Activated T-cell treated with anti-CD3 and anti-CD28 coated beads for 24 hours (primary cell): ENCODE data around the gene MPL.

Experiments used
- DNase-seq: peaks from one replicate; pipeline ENCODE4 v3.0.0-alpha.2; 2020; ENCODE audit warnings: low read depth

MPL gene

DNA sequence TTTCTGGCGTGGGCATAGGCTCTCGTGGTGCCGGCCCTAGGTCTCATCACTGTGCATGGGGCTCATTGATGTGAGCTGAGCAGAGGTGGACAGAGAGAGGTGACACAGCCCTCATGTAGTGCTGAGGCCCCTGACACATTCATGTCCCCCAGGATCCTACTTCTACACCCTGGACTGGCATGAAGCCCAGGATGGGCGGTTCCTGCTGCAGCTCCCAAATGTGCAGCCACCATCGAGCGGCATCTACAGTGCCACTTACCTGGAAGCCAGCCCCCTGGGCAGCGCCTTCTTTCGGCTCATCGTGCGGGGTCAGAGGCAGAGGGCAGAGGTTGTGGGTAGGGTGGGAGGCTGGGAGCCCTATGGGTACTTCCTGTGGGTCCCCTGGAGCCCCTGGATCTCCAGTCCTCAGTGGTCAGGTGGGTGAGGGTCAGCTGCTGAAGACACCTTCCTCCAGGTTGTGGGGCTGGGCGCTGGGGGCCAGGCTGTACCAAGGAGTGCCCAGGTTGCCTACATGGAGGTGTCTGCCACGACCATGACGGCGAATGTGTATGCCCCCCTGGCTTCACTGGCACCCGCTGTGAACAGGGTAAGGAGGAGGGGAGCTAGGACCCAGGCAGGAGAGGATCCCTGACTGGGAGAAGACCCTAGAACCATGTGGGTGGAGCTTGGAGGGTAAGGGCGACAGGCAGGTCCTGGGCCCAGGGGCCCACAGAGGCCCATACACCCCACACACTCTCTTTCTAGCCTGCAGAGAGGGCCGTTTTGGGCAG, 30.7 kb upstream of the MPL start:
- no peak for DNase-seq

DNA sequence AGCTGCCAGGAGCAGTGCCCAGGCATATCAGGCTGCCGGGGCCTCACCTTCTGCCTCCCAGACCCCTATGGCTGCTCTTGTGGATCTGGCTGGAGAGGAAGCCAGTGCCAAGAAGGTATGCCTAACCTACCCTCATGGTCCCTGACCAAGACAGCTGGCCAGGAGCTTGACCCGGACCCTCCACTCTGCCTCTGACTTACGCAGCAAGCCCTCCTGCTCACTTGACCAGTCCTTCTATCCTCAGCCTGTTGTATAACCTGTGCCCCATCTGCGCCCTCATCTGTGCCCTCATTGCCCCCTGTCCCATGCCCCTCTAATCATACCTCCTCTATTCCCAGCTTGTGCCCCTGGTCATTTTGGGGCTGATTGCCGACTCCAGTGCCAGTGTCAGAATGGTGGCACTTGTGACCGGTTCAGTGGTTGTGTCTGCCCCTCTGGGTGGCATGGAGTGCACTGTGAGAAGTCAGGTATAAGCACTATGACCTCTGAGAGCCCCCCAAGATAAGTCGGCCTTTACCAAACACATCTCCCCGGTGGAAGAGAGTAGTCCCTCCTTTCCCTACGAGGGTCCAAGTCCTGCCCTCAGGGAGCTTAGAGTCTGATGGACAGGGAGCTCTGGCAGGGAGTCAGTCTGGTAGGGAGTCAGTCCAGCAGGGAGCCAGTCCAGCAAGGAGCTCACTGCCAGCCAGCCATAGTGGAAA, 30.0 kb upstream of the MPL start:
- DNase-seq, result no peak

DNA sequence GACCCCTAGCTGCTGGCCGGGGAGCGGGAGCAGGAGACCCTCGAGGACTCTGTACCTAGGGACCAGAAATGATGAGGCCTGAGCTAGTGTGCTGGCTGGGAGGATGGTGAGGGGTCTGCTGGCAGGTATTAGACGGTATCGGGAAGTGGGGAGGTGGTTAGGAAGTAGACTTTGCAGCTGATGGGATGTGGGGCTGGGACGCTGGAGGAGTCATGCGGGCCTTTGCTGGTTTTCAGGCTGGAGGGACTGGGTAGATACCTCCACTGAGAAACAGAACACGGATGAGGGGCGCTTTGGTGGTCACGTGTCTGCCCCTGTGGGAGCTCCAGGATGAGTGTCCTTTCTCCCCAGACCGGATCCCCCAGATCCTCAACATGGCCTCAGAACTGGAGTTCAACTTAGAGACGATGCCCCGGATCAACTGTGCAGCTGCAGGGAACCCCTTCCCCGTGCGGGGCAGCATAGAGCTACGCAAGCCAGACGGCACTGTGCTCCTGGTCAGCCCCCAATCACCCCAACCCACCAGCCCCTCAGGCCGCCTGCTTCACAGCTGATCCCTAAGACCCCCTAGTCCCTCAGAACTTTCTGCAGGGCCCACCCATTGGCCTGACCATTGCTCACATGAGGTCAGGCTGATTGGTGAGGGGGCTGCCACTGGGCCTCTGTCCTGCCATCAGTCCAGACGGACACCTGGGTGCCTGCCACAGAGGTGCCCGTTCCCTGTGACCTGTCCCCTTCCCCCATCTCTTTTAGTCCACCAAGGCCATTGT, 28.8 kb upstream of the MPL start:
- no peak for DNase-seq

DNA sequence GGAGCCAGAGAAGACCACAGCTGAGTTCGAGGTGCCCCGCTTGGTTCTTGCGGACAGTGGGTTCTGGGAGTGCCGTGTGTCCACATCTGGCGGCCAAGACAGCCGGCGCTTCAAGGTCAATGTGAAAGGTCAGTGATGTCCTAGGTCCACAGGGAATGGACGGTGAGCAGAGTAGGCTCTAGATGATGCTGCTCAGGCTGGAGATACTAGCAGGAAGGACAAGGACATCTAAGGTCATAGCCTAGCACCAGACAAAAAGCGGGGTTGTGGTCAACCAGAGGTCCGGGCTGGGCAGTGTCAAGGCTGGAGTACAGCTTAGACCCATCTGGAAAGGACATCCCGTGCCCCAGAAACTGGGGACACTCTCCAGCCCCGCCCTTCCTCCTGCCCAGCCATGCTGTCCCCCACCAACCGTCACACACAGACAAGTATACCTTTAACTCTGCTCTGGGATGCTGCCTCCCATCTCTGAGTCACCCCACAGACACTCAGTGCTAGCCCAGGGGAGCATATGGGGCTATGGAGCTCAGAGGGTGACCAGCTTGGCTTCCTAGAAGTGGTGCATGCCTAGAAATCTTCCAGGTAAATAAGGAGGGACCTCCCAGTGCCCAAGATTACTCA, 28.1 kb upstream of the MPL start:
- DNase-seq, result no peak

DNA sequence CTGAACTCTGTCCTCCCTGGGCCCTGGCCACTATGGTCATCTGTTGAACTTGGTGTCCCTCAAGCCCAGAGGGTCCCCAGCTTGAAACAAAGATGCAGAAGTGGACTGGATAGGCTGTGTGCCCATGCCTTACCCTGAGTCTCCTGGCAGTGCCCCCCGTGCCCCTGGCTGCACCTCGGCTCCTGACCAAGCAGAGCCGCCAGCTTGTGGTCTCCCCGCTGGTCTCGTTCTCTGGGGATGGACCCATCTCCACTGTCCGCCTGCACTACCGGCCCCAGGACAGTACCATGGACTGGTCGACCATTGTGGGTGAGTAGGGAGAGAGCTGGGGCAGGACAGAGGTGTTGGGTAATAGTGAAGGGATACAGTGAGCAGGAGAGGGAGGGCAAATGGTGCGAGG, 26.1 kb upstream of the MPL start:
- no peak for DNase-seq

DNA sequence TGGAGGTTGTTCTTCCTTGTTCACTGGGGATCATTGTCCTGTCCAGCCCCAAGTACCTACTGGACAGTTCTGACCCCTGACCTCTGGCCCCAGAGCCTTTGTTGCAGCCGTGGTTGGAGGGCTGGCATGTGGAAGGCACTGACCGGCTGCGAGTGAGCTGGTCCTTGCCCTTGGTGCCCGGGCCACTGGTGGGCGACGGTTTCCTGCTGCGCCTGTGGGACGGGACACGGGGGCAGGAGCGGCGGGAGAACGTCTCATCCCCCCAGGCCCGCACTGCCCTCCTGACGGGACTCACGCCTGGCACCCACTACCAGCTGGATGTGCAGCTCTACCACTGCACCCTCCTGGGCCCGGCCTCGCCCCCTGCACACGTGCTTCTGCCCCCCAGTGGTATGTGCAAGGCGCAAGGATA, 25.4 kb upstream of the MPL start:
- DNase-seq, result no peak

DNA sequence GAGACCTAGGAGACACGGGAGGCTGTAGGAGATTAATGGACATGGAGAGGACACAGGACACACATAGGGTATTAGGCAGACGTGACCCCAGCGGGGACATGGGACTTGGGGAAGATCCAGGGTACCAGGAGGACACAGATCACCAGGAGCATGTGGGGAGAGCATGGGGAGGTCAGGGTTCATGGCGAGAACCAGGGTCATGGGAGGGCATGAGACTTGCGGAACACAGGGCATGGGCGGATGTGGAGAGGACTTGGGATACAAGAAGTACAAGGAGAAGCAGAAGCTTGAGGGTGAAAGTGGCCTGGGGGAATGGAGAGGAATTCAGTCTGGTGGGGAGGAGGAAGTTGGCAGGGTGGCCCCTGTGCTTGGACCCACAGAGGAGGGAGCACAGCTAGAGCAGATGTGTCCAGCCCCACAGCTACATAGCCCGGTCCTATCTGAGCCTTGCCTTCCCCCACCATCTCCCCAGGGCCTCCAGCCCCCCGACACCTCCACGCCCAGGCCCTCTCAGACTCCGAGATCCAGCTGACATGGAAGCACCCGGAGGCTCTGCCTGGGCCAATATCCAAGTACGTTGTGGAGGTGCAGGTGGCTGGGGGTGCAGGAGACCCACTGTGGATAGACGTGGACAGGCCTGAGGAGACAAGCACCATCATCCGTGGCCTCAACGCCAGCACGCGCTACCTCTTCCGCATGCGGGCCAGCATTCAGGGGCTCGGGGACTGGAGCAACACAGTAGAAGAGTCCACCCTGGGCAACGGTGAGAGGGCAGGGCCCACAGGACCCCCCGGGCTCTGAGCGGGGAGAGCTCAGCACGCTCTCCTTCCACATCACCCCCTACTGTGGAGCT, 24.7 kb upstream of the MPL start:
- no peak for DNase-seq

DNA sequence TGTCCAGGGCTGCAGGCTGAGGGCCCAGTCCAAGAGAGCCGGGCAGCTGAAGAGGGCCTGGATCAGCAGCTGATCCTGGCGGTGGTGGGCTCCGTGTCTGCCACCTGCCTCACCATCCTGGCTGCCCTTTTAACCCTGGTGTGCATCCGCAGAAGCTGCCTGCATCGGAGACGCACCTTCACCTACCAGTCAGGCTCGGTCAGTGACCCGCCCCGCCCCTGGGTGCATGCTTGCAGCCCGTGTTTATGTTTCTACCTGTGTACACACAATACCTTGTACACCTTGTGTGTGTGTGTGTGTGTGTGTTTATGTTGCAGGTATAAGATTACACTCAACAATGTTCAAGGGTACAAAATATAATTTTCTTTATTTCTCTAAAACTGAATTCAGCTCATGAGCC, 23.8 kb upstream of the MPL start:
- DNase-seq, result no peak

DNA sequence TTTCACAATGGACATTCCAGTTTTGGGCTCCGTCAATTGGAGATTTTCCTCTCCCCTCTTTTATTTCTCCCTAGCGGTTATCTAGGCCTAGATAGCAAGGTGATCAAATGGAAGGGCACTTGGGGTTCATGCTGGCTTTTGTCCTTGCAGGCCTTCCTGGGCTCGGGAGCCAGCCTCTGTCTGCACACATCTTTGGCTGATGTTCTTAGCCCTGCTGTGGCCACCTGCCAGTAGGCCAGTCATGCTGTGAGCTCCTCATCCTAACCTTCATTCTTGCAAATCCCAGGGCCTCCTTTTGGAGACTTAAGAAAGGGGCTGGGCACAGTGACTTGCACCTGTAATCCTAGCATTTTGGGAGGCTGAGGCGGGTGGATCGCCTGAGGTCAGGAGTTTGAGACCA, 23.4 kb upstream of the MPL start:
- no peak for DNase-seq

DNA sequence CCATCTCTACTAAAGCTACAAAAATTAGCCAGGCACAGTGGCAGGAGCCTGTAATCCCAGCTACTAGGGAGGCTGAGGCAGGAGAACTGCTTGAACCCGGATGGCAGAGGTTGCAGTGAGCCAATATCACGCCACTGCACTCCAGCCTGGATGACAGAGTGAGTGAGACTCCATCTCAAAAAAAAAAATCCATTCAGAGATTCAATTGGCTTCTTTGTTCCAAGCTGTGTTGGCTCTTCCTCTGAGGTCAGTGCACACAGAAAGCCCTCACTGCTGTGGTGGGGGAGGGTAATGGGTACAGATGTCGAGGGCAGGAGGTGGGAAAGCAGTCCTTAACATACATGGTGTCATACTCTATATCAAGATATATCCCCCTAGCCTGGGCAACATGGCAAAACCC, 22.1 kb upstream of the MPL start:
- no peak for DNase-seq

DNA sequence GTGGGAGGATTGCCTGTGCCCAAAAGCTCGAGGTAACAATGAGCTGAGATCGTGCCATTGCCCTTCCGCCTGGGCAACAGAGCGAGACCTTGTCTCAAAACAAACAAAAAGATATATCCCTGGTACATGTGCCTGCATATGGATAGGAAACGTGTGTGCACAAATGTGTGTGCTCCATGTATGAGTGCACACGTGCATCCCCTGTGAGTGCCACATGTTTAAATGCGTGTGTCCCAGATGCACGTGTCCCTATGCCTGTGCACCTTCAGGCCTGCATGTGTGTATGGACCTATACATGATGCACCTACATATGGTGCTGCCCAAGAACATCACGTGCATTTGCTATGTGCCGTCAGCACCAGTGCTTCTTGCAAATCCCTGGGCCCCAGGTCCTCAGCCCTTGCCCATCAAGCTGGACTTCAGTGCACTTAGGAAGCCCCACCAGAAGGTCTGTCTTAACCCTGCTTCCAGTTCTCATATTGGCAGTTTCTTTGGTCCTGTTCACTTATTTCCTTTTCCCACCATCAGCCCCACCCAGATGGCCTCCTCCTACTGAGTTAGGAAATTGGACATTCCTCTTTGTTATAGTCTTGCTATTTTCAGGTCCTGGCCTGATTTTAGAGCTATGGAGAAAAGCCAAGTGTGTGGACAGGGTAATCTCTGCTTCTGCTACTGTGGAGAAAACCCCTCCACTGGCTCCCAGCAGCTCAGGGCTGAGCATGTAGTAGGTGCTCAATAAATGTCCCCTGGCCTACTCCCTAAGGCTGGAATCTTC, 21.5 kb upstream of the MPL start:
- DNase-seq, result no peak

DNA sequence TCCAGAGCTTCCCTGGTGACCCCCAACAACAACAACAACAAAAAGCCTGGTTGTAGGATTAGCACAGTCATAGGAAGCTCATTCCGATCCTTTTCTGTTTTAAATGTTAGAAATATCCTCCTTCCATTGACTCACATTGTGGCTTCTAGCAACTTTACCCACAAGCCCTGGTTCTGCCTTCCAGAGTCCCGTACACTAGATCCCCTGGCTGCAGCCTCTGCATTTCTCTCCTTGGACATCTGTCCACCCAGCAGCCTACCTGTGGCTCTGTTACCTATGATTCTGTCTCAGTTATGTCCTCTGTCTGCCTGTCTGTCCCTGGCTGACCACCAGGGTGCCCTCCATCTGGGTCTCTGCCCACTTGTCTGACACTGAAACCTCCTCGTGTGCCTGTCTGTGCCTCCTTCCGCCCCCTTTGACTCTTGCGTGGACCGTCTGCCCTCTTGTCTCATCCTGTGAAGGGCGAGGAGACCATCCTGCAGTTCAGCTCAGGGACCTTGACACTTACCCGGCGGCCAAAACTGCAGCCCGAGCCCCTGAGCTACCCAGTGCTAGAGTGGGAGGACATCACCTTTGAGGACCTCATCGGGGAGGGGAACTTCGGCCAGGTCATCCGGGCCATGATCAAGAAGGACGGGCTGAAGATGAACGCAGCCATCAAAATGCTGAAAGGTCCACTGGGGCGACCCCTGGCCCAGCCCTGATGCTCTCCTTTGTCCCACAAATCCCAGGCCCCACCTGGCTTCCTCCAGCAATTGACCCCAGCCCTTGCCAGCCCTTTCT, 20.7 kb upstream of the MPL start:
- DNase-seq, result no peak

DNA sequence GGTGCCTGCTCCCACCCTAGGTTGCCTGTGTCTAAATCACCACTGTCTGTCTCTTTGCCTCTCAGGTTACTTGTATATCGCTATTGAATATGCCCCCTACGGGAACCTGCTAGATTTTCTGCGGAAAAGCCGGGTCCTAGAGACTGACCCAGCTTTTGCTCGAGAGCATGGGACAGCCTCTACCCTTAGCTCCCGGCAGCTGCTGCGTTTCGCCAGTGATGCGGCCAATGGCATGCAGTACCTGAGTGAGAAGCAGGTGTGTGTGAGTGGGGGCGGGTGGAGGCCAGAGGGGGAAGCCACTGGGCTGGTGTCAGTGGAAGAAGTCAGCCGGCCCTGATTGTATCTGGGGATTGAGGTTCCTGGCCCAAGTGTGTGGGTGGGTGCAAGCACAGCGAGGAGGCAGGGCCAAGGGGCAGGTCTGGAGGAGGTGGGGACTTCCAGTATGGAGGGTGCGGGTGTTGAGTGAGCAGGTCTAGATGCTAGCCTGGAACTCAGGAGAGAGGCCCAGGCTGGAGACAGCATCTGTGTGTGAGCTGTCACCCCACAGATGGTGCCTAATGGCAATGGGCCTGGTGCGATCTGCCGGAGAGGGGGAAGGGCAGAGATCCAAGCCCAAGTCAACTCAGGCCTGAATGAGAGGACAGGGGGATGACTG, 19.7 kb upstream of the MPL start:
- DNase-seq, result no peak

DNA sequence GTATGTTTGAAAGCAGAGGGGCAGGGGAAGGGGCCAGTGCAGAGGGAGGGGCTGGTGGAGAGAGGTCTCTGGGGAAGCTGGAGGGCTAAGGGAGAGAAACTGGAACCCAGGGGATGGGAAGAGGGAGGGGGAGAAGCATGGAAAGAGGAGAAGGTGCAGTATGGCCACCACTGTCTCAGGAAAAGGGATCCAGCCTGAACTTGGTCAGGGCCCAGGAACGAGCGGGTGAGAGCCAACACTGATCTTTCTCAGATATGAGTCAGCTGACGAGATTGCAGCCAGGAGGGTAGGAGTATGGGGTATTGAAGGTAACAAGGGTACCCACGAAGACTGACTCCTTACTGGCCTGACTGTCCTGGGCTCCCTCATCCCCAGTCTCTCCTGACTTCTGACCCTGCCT, 18.8 kb upstream of the MPL start:
- DNase-seq, result no peak

DNA sequence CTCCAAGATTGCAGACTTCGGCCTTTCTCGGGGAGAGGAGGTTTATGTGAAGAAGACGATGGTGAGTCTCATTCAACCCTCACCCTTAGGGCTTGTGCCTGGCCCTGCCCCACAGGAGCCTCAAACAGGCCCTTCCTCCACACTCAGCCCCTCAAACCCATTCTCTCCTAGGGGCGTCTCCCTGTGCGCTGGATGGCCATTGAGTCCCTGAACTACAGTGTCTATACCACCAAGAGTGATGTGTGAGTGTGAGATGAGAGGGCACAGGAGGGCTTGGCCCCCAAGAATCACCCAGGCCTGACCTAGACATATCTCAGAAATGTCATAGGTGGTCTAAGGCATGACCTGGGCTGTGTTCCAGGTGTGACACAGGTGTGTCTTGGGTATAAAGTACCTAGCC, 18.3 kb upstream of the MPL start:
- DNase-seq, result no peak

DNA sequence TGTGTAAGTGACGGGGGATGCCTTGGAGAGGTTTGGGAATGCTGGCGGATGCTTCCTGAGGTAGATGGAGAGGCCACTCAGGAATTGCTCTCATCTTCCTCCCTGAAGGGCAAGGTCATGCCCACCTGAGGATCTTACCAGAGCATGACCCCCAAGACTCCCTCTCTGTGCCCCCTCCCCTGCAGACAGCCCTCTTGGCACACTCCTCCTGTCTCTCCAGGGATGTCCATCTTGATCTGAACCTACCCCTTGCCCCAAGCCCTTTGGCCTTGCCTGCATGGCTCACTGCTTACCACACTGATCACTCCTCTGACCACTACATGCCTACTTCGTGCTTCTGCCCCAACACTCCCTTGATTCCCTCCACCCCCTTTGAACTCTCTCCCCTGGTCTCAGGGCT, 17.9 kb upstream of the MPL start:
- no peak for DNase-seq

DNA sequence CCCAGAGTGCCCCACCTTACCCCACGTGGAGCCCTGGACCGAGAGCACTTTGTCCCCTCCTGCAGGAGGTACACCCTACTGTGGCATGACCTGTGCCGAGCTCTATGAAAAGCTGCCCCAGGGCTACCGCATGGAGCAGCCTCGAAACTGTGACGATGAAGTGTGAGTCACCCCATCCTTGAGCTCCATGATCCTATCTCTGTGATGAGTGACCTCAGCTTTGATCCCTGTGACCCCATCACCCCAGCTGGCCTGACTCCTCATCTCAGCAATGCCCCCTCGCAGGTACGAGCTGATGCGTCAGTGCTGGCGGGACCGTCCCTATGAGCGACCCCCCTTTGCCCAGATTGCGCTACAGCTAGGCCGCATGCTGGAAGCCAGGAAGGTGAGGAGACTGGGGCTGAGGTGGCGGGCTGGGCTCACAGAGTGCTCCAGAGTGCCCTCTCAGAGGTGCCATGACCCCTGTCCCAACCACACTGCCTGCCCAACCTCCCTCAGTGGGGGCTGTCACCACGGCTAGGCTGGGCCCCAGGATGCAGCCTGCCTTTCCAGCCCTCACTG, 16.2 kb upstream of the MPL start:
- no peak for DNase-seq

DNA sequence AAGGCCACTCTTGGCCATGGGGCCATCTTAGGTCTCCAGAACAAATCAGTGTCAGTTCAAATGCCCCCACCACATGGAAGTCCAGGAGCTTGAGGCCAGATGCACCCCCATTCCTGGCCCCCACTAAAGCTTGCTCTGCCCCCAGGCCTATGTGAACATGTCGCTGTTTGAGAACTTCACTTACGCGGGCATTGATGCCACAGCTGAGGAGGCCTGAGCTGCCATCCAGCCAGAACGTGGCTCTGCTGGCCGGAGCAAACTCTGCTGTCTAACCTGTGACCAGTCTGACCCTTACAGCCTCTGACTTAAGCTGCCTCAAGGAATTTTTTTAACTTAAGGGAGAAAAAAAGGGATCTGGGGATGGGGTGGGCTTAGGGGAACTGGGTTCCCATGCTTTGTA, 15.1 kb upstream of the MPL start:
- DNase-seq, result no peak

DNA sequence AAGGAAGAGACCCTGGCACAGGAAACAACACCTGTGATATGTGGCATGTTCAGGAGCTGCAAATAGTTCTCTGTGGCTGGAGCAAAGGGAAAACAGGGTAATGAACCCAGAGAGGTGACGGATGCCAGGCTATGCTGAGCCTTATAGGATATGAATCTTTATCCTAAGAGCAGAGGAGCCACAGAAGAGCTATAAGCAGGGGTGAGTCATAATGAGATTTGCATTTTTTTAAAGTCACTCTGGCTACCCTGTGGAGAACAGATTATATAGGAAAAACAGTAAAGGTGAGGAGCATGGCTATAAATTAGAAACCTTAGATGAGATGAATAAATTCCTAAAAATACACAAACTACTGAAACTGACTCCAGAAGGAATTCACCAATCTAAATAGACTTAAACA, 12.8 kb upstream of the MPL start:
- no peak for DNase-seq
